B cell (primary cell): ENCODE results near the gene VIPR2. TPM values are rescaled to one million over a fixed set of nuclear protein-coding genes. Genes with fewer than 3 reads are reported as not detected.

Experiments
- ATAC-seq: fragments of 200-7000 bp; cut with Tn5 transposase; one replicate; pipeline ENCODE4 v1.10.0; 2021; ENCODE audit warnings: low read depth, mild to moderate bottlenecking, moderate number of reproducible peaks, moderate library complexity
- CTCF ChIA-PET: fragments of 350-600 bp; sonication (Branson Sonifier 250); formaldehyde crosslinking; loops from one replicate; lab custom pipeline; 2021; ENCODE audit warnings: antibody characterized with exemption, inconsistent platforms; lab: Charles Lee
- POLR2A ChIA-PET: fragments of 350-600 bp; sonication (Branson Sonifier 250); formaldehyde crosslinking; loops from one replicate; lab custom pipeline; 2021; ENCODE audit warnings: antibody characterized with exemption; lab: Charles Lee
- DNase-seq: peaks from one replicate; pipeline ENCODE4 v3.0.0; 2013
- H2AFZ ChIP-seq: 2 replicates; pipeline ENCODE4 v1.6.1; 2012; ENCODE audit warnings: mild to moderate bottlenecking, low read depth, low read length; ENCODE audit not compliant: insufficient read depth, poor library complexity, severe bottlenecking
- H3K27ac ChIP-seq, 2 donors: 1 replicate in 1 of 2; 2 replicates in 1 of 2; pipeline ENCODE4 v1.5.1; 2012 to 2013; ENCODE audit warnings: low read length in 2 of 2, mild to moderate bottlenecking in 2 of 2, moderate library complexity in 1 of 2
- H3K27me3 ChIP-seq, 4 experiments: fragments of 200-600 bp in 1 of 4; sonication (generic) in 1 of 4; replicated peaks in 1 of 4; 1 replicate in 2 of 4; 2 replicates in 2 of 4; pipeline versions ENCODE4 v1.6.1 to v1.7.0; 2013 to 2016; ENCODE audit warnings: low read length in 3 of 4, mild to moderate bottlenecking in 2 of 4, mixed read lengths in 1 of 4, moderate library complexity in 1 of 4; ENCODE audit not compliant: insufficient read depth in 4 of 4, control insufficient read depth in 3 of 4; ENCODE audit errors: control extremely low read depth in 1 of 4
- H3K36me3 ChIP-seq, 2 experiments: replicated peaks in 1 of 2; 1 replicate in 1 of 2; 2 replicates in 1 of 2; pipeline versions ENCODE4 v1.6.1 to v1.7.1; 2013; ENCODE audit warnings: low read length in 1 of 2; ENCODE audit not compliant: insufficient read depth in 2 of 2, control insufficient read depth in 1 of 2; ENCODE audit errors: control extremely low read depth in 1 of 2, extremely low read depth in 1 of 2
- H3K4me1 ChIP-seq, 2 donors: fragments of 200-600 bp in 1 of 2; sonication (generic) in 1 of 2; 1 replicate in 1 of 2; 2 replicates in 1 of 2; pipeline versions ENCODE4 v1.5.1 to v1.6.1; 2013 to 2017; ENCODE audit warnings: low read length in 2 of 2; ENCODE audit not compliant: control insufficient read depth in 2 of 2, insufficient read depth in 2 of 2
- H3K4me2 ChIP-seq: replicated peaks from 2 replicates; pipeline ENCODE3; 2012; ENCODE audit warnings: mild to moderate bottlenecking, low read depth, low read length; ENCODE audit not compliant: poor library complexity, severe bottlenecking
- H3K4me3 ChIP-seq, 5 experiments: fragments of 200-600 bp in 1 of 5; sonication (generic) in 1 of 5; 1 replicate in 3 of 5; 2 replicates in 2 of 5; pipeline versions ENCODE4 v1.5.1 to v1.7.0; 2011 to 2016; ENCODE audit warnings: low read length in 4 of 5, mild to moderate bottlenecking in 4 of 5, low read depth in 2 of 5, control low read depth in 1 of 5, moderate library complexity in 1 of 5; ENCODE audit not compliant: insufficient read depth in 1 of 5; ENCODE audit errors: control extremely low read depth in 1 of 5, extremely low read depth in 1 of 5
- H3K79me2 ChIP-seq: fragments of 200-600 bp; sonication (generic); one replicate; pipeline ENCODE4 v1.6.0; 2016; ENCODE audit warnings: low read length; ENCODE audit not compliant: control insufficient read depth, insufficient read depth
- H3K9ac ChIP-seq: fragments of 200-600 bp; sonication (generic); 2 replicates; pipeline ENCODE4 v1.6.1; 2017; ENCODE audit warnings: mild to moderate bottlenecking, low read length, moderate library complexity
- H3K9me3 ChIP-seq, 3 donors: one replicate each; pipeline versions ENCODE4 v1.6.1 to v1.7.1; 2013; ENCODE audit warnings: low read length in 2 of 3; ENCODE audit not compliant: control insufficient read depth in 2 of 3, insufficient read depth in 1 of 3; ENCODE audit errors: control extremely low read depth in 1 of 3
- H4K20me1 ChIP-seq: 2 replicates; pipeline ENCODE4 v1.6.0; 2012; ENCODE audit warnings: mild to moderate bottlenecking, low read length; ENCODE audit not compliant: insufficient read depth, control insufficient read depth, poor library complexity, severe bottlenecking
- H3K27ac Mint-ChIP-seq: one replicate; pipeline ENCODE4 v1.8.0; 2021; ENCODE audit warnings: mixed read lengths
- H3K27me3 Mint-ChIP-seq: one replicate; pipeline ENCODE4 v1.8.0; 2021; ENCODE audit warnings: mixed read lengths
- H3K4me1 Mint-ChIP-seq: one replicate; pipeline ENCODE4 v1.8.0; 2021; ENCODE audit warnings: mixed read lengths
- H3K4me3 Mint-ChIP-seq: one replicate; pipeline ENCODE4 v1.8.0; 2021; ENCODE audit warnings: mixed read lengths
- H3K9me3 Mint-ChIP-seq: one replicate; pipeline ENCODE4 v1.8.0; 2022; ENCODE audit warnings: mixed read lengths; ENCODE audit not compliant: insufficient read depth
- EZH2 ChIP-seq: IDR thresholded peaks from 2 replicates; pipeline ENCODE4 v1.6.1; 2012; ENCODE audit warnings: borderline replicate concordance, low read depth, mild to moderate bottlenecking, moderate library complexity, low read length; ENCODE audit not compliant: insufficient read depth, poor library complexity, severe bottlenecking
- WGBS: methylation state at CpG from one replicate; pipeline ENCODE4 v1.1.5; 2013; ENCODE audit warnings: missing lambda C conversion rate; ENCODE audit not compliant: insufficient coverage; 5-methylcytosine and 5-hydroxymethylcytosine counted together
- intact Hi-C: fragments of 100-400 bp; cut with micrococcal nuclease; formaldehyde crosslinking; loops from one replicate; pipeline ENCODE4 v1.10.0; 2022
- polyA plus RNA-seq: library from polyadenylated mRNA; depleted of rRNA; stranded (reverse); fragments of >200 nt; gene quantifications from 2 replicates; pipeline ENCODE4 v1.2.3, GENCODE V29; 2012
- total RNA-seq, 2 donors: library from RNA; stranded (reverse); fragments of 120-200 nt in 1 of 2; gene quantifications; 1 replicate in 1 of 2; 2 replicates in 1 of 2; pipeline versions ENCODE4 v1.2.3 to v1.2.4, GENCODE V29; 2013 to 2022
- TF ChIP-seq, protein P1 (sequence below): fragments of 200-600 bp; IDR thresholded peaks from one replicate; pipeline ENCODE4 v1.8.0; 2022; ENCODE audit warnings: antibody characterized with exemption, mild to moderate bottlenecking

The VIPR2 gene
- total and polyA plus RNA-seq, 2 donors (not counting 1 experiment from before 2014, with no cell fraction given), result not detected

GRCh38 chr7:159067576-159068487, 76.8 kb downstream of the VIPR2 start:
- ChIA-PET CTCF (no interaction called here), POLR2A (no interaction called here)
- Mint-ChIP-seq H3K4me3 (no peak overlapping the region), H3K4me1 (no peaks in the 10 kb centered on the region), H3K27ac (no peak overlapping the region), H3K27me3 (peaks cover 7% of the 10 kb centered on the region), H3K9me3 (no peaks in the 10 kb centered on the region)
- H3K27ac ChIP-seq, result no peak overlapping the region
- TF ChIP-seq EZH2, result no peak
- TF ChIP-seq, protein P1, sequence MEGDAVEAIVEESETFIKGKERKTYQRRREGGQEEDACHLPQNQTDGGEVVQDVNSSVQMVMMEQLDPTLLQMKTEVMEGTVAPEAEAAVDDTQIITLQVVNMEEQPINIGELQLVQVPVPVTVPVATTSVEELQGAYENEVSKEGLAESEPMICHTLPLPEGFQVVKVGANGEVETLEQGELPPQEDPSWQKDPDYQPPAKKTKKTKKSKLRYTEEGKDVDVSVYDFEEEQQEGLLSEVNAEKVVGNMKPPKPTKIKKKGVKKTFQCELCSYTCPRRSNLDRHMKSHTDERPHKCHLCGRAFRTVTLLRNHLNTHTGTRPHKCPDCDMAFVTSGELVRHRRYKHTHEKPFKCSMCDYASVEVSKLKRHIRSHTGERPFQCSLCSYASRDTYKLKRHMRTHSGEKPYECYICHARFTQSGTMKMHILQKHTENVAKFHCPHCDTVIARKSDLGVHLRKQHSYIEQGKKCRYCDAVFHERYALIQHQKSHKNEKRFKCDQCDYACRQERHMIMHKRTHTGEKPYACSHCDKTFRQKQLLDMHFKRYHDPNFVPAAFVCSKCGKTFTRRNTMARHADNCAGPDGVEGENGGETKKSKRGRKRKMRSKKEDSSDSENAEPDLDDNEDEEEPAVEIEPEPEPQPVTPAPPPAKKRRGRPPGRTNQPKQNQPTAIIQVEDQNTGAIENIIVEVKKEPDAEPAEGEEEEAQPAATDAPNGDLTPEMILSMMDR, result no peak
- no peaks in the 10 kb centered on the region for H3K4me1 ChIP-seq
- peaks cover 0 to 3% (median 0%) of the 10 kb centered on the region in 3 donors for H3K9me3 ChIP-seq
- no peak overlapping the region for H3K9ac ChIP-seq
- WGBS, result 83% methylated on average over 12 of the region's 13 CpGs
- H4K20me1 ChIP-seq, result no peaks in the 10 kb centered on the region
- no peak for ATAC-seq
- DNase-seq, result no peak
- intact Hi-C loops, result no loop called here
- no peak overlapping the region for H2AFZ ChIP-seq
- no peaks in the 10 kb centered on the region for H3K36me3 ChIP-seq
- H3K4me2 ChIP-seq, result no peak overlapping the region
- no peak overlapping the region for H3K4me3 ChIP-seq
- no peaks in the 10 kb centered on the region for H3K27me3 ChIP-seq
- no peaks in the 10 kb centered on the region for H3K79me2 ChIP-seq
